LNCaP clone FGC (cell line): ENCODE results near the gene HTT.

ENCODE experiments used
- DNase-seq: peaks from one replicate; pipeline ENCODE4 v3.0.0-alpha.2; 2011; ENCODE audit warnings: low read depth
- H3K4me3 ChIP-seq: 2 replicates; pipeline ENCODE4 v1.5.1; 2011; ENCODE audit warnings: mild to moderate bottlenecking, low read depth, low read length, control low read depth
- CTCF ChIP-seq: IDR thresholded peaks from 2 replicates; pipeline ENCODE4 v1.5.1; 2012; ENCODE audit warnings: mild to moderate bottlenecking; ENCODE audit not compliant: control insufficient read depth, insufficient read depth; ENCODE audit errors: extremely low read depth

Gene HTT

GRCh38 chr4:3213106-3213425 is 138.6 kb downstream of the HTT start:
- no peak overlapping the region for H3K4me3 ChIP-seq
- no peak for DNase-seq
- TF ChIP-seq CTCF, result no peak

- no peak for TF ChIP-seq CTCF
Observed at GRCh38 chr4:3213661-3214250, 139.3 kb downstream of the HTT start.

GRCh38 chr4:3215256-3215655 is 140.8 kb downstream of the HTT start:
- no peak overlapping the region for H3K4me3 ChIP-seq
- no peak for TF ChIP-seq CTCF
- DNase-seq, result no peak

More at GRCh38 chr4:3213661-3214250, 139.3 kb downstream of the HTT start:
- DNase-seq, result no peak
- no peak overlapping the region for H3K4me3 ChIP-seq

GRCh38 chr4:3215733-3216132 is 141.3 kb downstream of the HTT start:
- no peak overlapping the region for H3K4me3 ChIP-seq
- TF ChIP-seq CTCF, result no peak
- DNase-seq, result no peak

- DNase-seq, result no peak
- H3K4me3 ChIP-seq, result no peak overlapping the region
- no peak for TF ChIP-seq CTCF
Observed at GRCh38 chr4:3217266-3217665, 142.8 kb downstream of the HTT start.

- DNase-seq, result no peak
- no peak overlapping the region for H3K4me3 ChIP-seq
- no peak for TF ChIP-seq CTCF
Observed at GRCh38 chr4:3217771-3218170, 143.3 kb downstream of the HTT start.

- no peak for TF ChIP-seq CTCF
- H3K4me3 ChIP-seq, result no peak overlapping the region
- DNase-seq, result no peak
Observed at GRCh38 chr4:3218824-3219760, 144.6 kb downstream of the HTT start.
